ENCODE measurements around the gene ARHGAP10.

Gene ARHGAP10

GRCh38 chr4:147958489-147959065, 226.7 kb downstream of the ARHGAP10 start:
- DNase-seq, result no peak

DNA sequence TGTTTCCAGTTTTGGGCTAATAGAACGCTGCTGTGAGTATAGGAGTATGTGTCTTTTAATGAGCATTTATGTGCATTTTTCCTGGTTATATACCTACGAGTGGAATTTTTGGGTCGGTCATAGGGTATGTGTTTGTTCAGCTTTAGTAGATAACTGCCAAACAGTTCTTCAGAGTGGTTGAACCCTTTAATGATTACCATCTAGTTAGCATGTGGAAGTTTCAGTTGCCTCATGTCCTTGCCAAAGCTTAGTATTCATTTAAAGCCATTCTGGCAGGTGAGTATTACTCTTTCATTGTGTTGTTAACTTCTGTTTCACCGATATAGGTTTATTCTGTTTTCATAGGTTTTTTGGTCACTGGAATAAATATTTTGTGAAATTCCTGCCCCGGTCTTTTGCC, 229.1 kb downstream of the ARHGAP10 start:
- DNase-seq, result no peak

GRCh38 chr4:147963839-147964238, 232.0 kb downstream of the ARHGAP10 start:
- DNase-seq, result no peak

GRCh38 chr4:147964266-147964880, 232.5 kb downstream of the ARHGAP10 start:
- DNase-seq, result no peak

- no peak for DNase-seq
Measured at GRCh38 chr4:147965056-147965455, 233.2 kb downstream of the ARHGAP10 start.

DNA sequence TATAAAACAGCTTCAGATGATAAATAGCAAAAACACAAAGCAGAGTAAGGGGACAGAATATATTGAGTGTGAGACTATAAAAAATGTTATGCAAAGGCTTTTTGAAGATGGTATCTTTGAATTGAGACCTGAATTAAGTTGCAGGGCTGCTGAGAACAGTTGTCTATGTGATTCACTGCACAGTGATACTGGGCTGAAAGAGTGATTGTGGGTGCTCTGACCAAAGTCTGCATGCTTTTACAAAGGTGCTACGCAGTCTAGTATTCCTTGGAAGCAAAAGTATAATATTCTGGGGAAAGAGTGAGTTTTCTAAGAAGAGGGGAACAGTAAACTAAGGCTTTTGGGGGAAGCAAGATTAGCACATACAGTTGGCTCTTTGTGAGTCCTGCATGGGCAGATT, 234.0 kb downstream of the ARHGAP10 start:
- no peak for DNase-seq

DNA sequence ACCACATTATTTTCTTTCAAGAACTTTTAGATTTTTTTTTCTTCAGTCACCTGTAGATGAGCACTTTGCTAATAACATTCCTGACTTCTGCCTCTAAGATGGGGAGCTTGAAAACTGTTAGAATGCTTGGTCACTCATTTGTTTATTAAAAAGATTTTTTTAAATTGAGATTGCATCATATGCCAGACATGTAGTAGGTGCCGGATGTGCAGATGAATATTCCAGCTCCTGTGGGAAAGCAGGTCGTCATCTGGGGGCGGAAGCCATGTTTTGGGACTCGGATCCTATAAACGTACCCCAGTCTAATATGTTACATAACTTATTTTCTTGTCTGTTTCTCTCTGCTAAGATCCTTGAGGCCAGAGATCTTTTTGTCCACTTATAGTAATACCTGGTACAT, 236.8 kb downstream of the ARHGAP10 start:
- no peak for DNase-seq

DNA sequence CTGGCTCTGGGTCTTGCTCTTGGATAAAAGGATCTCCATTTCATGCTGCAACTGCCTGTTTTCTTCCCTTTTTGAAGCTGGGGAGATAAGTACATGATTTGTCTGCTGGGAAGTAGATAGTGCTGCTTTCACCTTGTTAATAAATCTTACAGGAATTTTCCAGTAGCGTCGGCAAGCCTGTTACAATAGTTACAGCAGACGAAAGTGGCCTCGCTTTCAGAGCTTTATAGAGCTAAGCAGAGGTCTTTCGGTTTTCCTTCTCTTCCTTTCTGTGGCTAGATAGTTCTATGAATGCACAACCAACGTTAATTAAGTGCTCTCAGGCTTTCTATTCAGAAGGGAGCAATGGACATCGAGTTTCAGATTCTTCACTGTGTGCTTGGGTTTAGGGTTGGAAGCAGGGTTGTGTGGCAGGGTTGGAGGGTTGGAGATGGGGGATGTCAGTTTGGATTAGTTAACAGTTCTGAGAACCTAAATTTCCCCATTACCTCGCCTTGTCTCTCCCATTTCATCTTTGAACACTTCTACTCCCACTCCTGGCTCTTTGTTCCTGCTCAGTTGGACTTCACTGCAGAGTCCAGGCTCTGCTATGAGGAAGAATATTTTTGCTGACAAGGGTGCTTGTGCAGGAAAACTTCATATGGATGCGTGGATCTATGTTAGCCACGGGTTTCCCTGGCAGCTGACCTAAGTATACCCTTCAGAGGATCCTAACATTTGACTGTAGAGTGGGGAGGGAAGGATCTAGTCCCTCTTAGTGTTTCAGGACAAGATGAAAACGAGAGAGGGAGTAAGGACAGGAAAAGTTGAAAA, 237.9 kb downstream of the ARHGAP10 start:
- DNase-seq, result no peak

DNA sequence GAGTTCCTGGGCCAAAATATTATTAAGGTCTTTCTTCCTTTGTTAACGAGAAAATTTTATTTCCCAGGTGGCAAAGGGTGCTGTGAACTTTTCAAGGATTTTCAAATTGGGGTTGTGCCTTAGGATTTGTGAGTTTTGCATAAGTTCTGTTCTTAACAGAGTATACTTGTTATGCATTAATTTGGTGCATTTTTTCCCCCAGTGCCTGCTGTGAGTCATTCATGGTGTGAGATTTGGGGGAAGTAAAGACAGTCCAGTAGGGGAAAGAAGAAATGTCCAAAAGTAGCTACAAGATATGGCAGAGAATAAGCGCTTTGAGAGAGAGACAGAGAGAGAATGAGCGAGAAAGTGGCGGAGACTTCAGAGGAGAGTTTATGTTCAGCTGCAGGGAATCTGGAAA, 239.2 kb downstream of the ARHGAP10 start:
- no peak for DNase-seq

DNA sequence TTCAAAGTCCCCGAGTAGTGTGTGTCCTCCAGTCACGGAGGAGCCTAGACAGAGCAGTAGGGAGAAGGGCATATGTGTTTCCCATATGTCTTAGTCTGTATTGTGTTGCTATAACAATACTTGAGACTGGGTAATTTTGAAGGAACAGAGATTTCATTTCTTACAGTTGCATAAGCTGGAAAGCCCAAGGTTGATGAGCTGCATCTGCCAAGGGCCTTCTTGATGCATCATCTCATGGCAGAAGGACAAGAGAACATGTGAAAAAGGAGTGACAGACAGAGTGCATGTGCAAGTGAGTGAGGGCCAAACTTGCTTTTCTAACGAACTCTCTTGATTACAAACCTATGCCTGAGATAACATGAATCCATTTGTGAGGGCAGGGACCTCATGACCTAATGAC, 243.4 kb downstream of the ARHGAP10 start:
- DNase-seq, result no peak

GRCh38 chr4:147975933-147976928, 244.3 kb downstream of the ARHGAP10 start:
- DNase-seq, result no peak

- DNase-seq, result no peak
Measured at GRCh38 chr4:147980586-147980985, 248.7 kb downstream of the ARHGAP10 start.

DNA sequence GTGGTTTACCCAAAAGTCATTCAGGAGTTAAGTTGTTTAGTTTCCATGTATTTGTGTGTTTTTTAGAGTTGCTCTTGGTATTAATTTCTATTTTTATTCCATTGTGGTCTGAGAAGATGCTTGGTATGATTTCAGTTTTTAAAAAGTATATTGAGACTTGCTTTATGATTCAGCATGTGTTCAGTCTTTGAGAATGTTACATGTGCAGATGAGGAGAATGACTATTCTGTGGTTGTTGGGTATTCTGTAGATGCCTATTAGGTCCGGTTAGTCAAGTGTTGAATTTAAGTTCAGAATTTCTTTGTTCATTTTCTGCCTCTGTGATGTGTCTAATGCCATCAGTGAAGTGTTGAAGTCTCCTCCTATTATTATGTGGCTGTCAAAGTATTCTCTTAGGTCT, 249.4 kb downstream of the ARHGAP10 start:
- DNase-seq, result no peak

DNA sequence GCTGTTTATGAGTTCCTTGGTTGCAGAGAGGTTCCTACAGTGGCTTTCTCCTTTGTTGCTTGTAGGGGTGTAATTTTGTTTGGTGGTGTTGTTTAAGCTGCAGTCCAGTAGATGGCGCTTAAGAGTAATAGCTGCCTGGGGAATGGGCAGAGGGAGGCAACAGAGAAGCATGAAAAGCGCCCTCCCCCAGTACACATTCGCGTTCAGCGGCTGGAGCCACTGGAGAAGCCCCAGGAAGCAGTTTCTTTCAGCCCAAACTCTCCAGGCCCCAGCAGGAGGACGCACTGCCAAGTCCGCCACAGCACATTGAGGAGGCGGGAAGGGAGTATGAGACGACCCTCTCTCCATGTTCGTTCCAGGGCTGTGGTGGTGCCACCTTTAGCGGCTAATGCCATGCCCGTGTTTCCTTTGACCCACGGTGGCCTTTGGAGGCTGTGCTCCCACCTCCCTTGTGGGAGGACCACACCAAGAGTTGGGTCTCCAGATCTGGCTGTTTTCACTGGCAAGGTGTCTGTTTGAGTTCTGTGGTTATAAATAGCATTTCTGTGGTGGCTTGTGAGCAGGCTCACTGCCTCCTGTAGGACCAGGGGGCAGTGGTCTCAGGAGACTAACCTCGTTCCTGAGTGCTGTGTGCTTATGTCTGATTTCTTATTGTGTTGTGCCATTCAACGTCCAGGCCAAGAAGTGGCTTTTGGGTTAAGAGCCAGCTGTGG, 252.3 kb downstream of the ARHGAP10 start:
- DNase-seq, result no peak

DNA sequence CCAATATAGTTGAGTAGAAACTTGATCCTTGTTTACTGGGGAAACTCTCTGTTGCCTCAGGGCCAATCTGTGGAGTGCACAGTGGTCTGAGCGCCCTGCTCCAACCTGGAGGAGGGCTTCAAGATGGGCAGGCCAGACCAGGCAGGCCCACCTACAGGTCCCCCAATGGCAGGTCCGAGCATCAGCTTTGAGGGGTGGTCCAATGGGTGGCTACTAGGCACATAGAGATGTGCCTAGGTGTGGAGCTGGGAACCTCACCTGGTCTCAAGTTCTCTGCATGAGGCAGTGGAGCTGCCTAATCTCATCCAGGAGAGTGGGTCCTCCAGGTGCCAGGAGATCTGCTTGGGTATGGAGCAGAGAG, 252.9 kb downstream of the ARHGAP10 start:
- DNase-seq, result no peak

GRCh38 chr4:147985376-147985775, 253.5 kb downstream of the ARHGAP10 start:
- DNase-seq, result no peak

DNA sequence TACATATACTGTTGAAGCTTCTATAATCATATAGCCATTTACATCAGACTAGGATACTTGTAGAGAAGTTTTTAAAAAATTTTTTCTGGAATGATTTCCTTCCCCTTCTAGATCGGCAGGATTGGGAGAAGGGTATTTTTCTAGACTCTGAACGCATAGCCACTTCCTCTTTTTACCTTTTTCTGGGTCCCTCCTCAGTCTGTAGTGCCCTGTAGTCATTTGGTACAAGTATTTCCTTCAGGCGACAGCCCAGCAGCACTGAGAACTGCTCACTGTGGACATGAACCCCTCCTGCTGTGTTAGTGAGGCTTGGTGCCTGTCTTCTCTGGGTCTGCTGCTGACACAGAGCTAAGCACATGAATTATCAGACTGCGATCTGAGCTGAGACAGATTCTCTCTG, 255.4 kb downstream of the ARHGAP10 start:
- DNase-seq, result no peak

DNA sequence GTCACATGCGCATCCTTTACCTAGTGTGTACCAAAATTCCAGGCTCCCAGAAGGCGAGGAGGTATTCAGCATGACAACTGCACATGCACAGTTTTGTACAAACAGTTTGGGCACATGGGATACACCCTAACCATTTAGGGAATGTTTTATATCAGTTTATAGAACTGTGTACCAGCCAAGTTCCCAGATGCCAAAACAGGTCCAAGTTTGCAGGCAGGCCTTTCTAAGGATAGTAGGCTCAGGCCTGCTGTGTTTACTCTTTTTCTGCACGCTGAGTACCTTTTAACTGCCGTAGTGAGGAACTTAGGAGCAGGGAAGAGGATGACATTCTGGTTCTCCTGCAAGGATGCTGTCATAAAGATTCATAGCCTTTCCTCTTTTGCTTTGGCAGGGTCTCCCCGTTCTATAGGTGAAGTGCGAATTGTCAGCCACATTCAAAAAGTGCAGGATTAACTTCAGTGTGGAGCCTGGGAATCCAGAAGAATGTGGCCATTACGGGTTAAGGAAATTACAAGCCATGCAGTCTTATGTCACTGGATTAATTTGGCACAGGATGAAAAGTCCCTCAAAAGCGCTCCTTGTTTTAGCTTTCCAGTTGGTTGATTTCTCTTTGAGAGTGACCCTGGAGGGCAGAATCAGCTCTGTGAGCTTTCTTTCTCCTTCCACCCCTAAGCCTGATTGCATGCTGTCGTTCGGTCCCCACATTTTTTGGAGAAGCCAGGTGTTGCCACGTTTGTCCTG, 259.8 kb downstream of the ARHGAP10 start:
- no peak for DNase-seq

DNA sequence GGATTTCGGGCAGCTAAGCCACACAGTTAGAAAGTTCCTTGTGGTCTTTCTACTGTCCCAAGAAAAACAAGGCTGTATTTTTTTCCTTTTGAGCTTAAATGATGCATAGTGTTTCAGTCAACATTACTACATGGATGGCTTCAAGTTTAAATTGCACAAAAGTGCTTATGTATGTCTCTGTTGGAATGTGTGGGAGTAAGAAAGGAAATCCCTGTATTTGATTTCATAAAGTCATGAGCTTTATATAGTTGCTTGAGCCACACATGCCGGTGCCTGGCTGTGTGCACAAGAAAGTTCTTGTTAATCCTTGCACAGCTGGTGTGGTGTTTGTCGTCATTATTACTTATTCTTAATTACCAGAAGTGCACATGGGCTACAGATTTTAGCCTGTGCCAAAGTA, 262.2 kb downstream of the ARHGAP10 start:
- no peak for DNase-seq

DNA sequence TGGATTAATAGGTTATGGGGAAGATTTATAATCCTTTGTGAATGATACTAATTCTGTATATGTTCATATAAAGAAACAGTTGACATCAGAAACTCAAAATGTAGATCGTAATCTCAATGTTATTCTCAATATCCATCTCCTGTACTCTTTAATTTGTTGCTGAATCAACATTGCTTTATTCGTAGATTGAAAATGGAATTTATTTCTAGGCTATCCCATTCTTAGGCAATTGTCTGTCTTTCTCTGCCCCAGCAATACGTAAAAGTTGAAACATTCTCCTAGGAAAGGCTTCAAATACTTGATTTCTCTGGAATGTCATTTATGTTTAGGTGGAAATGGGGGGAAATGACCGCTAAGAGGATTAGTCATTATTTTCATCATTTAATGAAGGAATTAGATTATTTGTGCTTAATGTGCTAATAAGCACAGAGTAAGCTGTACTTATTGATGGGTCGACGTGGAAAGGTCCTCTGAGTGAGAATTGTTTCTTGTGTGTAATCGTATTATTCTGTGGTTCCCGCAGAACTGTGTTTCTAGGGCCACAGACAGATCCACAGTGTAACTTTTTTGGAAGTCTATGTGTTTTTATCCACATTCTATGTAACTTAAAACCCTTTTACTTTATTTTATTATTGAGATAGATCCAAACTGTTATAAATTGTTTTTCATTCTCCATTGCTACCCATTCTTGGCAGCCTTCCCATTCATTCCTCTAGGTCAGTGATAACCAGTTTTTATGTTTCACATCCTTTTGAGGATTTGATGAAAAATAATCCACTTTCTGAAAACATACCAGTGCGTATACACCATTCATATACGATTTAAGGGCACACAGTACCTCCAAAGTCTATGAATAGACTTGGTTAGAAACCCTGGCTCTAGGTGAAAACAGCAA, 262.9 kb downstream of the ARHGAP10 start:
- DNase-seq, result no peak

DNA sequence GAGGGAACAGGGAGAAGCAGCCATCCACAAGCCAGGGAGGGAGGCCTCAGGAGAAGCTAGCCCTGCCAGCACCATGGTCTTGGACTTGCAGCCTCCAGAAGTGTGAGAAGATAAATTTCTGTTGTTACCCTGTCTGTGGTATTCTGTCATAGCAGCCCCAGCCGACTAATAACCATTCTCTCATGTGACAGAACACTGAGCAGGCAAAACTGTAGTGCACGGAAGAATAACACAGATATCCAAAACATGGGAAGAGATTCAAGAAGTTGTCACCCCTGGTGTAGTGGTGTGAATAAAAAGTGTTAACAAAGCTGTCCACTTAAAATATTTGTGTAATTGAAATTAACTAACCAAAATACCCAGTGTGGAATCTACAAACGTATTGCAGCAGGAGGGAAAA, 265.0 kb downstream of the ARHGAP10 start:
- no peak for DNase-seq

Data from activated naive CD4-positive, alpha-beta T cell treated with anti-CD3 and anti-CD28 coated beads, Interleukin-2, amount 50 U/mL, for 16 hours (primary cell).